H1 (cell line): Measurements from ENCODE around the gene TMX3. TPM values are rescaled to one million over a fixed set of nuclear protein-coding genes. Genes with fewer than 3 reads are reported as not detected.

ENCODE experiments used
- polyA plus RNA-seq, 7 experiments: library from polyadenylated mRNA; depleted of rRNA in 3 of 7; stranded (reverse) in 5 of 7; unstranded in 2 of 7; fragments of >200 nt in 5 of 7; fragments of 200-250 nt in 2 of 7; gene quantifications; 1 replicate in 5 of 7; 2 replicates in 1 of 7; 4 replicates in 1 of 7; pipeline versions ENCODE4 v1.2.1 to v1.2.3, GENCODE V29; 2011 to 2013; ENCODE audit warnings: missing spikeins in 2 of 7, mixed read lengths in 2 of 7
- total RNA-seq: library from RNA; stranded (reverse); fragmentation: NEBNext Ultra II Directional; extraction: Animal tissue kit (Norgen Biotek cat#: 25700); gene quantifications from 2 replicates; pipeline ENCODE4 v1.2.1, GENCODE V29; 2021
- TF ChIP-seq, protein P1 (sequence below): fragments of 300-600 bp; sonication (generic); IDR thresholded peaks from 2 replicates; pipeline ENCODE4 v1.7.1; 2012; ENCODE audit warnings: low read length, moderate library complexity, mild to moderate bottlenecking, inconsistent platforms; ENCODE audit not compliant: insufficient replicate concordance

The TMX3 gene
- total and polyA plus RNA-seq, 2 of the 8 experiments (the other 6 are each of a cell fraction or from before 2014, with no cell fraction given) = 12.6 to 29.0 TPM

DNA sequence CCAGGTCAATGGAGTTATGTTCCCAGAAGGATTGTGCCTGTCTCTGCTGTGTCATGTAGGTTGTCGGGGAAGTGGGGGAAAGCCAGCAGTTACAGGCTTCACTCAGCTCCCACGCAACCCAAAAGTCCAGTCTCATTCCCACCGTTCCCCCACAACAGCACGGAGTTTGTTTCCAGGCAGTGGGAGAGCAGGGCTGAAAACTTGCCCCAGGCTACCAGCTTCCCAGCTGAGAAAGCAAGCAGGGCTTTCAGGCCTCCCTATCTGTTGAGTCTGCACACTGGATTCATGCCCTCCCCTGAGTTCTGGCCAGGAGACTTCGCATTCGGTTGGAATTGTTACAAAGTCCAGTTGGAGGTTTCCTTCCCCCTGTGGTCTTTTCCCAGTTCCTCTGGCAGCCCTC lies 76.3 kb downstream of the TMX3 start (continued):
- TF ChIP-seq, protein P1, sequence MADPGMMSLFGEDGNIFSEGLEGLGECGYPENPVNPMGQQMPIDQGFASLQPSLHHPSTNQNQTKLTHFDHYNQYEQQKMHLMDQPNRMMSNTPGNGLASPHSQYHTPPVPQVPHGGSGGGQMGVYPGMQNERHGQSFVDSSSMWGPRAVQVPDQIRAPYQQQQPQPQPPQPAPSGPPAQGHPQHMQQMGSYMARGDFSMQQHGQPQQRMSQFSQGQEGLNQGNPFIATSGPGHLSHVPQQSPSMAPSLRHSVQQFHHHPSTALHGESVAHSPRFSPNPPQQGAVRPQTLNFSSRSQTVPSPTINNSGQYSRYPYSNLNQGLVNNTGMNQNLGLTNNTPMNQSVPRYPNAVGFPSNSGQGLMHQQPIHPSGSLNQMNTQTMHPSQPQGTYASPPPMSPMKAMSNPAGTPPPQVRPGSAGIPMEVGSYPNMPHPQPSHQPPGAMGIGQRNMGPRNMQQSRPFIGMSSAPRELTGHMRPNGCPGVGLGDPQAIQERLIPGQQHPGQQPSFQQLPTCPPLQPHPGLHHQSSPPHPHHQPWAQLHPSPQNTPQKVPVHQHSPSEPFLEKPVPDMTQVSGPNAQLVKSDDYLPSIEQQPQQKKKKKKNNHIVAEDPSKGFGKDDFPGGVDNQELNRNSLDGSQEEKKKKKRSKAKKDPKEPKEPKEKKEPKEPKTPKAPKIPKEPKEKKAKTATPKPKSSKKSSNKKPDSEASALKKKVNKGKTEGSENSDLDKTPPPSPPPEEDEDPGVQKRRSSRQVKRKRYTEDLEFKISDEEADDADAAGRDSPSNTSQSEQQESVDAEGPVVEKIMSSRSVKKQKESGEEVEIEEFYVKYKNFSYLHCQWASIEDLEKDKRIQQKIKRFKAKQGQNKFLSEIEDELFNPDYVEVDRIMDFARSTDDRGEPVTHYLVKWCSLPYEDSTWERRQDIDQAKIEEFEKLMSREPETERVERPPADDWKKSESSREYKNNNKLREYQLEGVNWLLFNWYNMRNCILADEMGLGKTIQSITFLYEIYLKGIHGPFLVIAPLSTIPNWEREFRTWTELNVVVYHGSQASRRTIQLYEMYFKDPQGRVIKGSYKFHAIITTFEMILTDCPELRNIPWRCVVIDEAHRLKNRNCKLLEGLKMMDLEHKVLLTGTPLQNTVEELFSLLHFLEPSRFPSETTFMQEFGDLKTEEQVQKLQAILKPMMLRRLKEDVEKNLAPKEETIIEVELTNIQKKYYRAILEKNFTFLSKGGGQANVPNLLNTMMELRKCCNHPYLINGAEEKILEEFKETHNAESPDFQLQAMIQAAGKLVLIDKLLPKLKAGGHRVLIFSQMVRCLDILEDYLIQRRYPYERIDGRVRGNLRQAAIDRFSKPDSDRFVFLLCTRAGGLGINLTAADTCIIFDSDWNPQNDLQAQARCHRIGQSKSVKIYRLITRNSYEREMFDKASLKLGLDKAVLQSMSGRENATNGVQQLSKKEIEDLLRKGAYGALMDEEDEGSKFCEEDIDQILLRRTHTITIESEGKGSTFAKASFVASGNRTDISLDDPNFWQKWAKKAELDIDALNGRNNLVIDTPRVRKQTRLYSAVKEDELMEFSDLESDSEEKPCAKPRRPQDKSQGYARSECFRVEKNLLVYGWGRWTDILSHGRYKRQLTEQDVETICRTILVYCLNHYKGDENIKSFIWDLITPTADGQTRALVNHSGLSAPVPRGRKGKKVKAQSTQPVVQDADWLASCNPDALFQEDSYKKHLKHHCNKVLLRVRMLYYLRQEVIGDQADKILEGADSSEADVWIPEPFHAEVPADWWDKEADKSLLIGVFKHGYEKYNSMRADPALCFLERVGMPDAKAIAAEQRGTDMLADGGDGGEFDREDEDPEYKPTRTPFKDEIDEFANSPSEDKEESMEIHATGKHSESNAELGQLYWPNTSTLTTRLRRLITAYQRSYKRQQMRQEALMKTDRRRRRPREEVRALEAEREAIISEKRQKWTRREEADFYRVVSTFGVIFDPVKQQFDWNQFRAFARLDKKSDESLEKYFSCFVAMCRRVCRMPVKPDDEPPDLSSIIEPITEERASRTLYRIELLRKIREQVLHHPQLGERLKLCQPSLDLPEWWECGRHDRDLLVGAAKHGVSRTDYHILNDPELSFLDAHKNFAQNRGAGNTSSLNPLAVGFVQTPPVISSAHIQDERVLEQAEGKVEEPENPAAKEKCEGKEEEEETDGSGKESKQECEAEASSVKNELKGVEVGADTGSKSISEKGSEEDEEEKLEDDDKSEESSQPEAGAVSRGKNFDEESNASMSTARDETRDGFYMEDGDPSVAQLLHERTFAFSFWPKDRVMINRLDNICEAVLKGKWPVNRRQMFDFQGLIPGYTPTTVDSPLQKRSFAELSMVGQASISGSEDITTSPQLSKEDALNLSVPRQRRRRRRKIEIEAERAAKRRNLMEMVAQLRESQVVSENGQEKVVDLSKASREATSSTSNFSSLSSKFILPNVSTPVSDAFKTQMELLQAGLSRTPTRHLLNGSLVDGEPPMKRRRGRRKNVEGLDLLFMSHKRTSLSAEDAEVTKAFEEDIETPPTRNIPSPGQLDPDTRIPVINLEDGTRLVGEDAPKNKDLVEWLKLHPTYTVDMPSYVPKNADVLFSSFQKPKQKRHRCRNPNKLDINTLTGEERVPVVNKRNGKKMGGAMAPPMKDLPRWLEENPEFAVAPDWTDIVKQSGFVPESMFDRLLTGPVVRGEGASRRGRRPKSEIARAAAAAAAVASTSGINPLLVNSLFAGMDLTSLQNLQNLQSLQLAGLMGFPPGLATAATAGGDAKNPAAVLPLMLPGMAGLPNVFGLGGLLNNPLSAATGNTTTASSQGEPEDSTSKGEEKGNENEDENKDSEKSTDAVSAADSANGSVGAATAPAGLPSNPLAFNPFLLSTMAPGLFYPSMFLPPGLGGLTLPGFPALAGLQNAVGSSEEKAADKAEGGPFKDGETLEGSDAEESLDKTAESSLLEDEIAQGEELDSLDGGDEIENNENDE = no peak
